ENCODE data around the gene ABCA7. TPM values are rescaled to one million over a fixed set of nuclear protein-coding genes. Genes with fewer than 3 reads are reported as not detected.

ABCA7 gene
- total and polyA plus RNA-seq, 12 donors = 2.1 to 109 (median 18.8) TPM

DNA sequence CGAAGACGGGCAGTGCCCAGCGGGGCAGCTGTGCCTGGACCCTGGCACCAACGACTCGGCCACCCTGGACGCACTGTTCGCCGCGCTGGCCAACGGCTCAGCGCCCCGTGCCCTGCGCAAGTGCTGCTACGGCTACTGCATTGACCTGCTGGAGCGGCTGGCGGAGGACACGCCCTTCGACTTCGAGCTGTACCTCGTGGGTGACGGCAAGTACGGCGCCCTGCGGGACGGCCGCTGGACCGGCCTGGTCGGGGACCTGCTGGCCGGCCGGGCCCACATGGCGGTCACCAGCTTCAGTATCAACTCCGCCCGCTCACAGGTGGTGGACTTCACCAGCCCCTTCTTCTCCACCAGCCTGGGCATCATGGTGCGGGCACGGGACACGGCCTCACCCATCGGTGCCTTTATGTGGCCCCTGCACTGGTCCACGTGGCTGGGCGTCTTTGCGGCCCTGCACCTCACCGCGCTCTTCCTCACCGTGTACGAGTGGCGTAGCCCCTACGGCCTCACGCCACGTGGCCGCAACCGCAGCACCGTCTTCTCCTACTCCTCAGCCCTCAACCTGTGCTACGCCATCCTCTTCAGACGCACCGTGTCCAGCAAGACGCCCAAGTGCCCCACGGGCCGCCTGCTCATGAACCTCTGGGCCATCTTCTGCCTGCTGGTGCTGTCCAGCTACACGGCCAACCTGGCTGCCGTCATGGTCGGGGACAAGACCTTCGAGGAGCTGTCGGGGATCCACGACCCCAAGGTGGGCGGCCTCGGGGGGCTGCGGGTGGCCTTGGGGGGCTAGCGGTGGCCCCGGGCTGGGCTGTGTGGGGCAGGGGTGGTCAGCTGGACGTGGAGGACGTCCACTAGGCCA lies 34.9 kb upstream of the ABCA7 start:
- H3K4me1 ChIP-seq (replicated peaks in 1 of 2) = peaks cover 0 to 3% of the 10 kb centered on the region in 2 donors
- intact Hi-C loops (cut with DNase I) = no loop called here

DNA sequence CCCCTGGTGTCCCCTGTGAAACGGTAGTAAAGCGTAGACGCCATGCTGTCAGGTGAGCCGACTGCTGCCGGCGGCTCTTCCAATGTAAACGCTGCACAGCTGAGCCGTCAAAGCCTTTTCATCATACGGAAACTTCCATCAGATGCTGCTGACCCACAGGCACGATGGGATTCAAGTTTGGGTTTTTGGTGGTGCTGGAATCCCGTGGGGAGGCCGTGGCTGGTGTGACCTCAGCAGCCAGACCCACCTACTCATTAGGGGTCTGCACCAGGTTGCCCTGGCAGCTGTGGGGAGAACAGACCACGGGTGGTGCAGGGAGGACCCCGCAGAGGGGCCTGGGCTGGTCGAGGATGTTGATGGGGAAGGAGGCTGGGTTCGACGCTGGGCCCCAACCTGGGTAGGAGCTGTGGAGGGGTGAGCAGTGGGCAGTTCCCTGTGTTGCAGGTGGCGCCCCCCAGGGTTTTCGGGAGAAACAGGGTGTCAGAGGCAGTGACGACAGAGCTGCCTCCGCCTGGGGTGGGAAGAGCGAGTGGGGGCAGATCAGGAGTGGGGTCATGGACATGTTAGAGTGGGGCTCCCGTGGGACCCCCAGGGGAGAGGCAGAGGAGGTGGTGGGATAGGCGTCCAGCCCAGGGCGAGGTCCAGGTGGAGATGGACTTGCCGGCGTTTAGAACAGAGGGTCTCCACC lies 33.1 kb upstream of the ABCA7 start:
- intact Hi-C loops (cut with DNase I) = no loop called here
- TF ChIP-seq, protein P1, sequence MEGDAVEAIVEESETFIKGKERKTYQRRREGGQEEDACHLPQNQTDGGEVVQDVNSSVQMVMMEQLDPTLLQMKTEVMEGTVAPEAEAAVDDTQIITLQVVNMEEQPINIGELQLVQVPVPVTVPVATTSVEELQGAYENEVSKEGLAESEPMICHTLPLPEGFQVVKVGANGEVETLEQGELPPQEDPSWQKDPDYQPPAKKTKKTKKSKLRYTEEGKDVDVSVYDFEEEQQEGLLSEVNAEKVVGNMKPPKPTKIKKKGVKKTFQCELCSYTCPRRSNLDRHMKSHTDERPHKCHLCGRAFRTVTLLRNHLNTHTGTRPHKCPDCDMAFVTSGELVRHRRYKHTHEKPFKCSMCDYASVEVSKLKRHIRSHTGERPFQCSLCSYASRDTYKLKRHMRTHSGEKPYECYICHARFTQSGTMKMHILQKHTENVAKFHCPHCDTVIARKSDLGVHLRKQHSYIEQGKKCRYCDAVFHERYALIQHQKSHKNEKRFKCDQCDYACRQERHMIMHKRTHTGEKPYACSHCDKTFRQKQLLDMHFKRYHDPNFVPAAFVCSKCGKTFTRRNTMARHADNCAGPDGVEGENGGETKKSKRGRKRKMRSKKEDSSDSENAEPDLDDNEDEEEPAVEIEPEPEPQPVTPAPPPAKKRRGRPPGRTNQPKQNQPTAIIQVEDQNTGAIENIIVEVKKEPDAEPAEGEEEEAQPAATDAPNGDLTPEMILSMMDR (IDR thresholded peaks at IDR 0.05) = no peak
- no peak for TF ChIP-seq POLR2A (IDR thresholded peaks at IDR 0.05)
- Histone ChIP-seq H3K27me3 (no peaks in the 10 kb centered on the region), H3K4me3 (no peak overlapping the region), H3K9me3 (replicated peaks in 1 of 3) (no peaks in the 10 kb centered on the region), H3K36me3 (replicated peaks in 1 of 2) (peaks cover 0 to 24% of the 10 kb centered on the region in 2 donors), H3K4me1 (replicated peaks in 1 of 2) (no peaks in the 10 kb centered on the region), H3K27ac (no peak overlapping the region)
- 77 to 87% (median 81%) methylated on average over 20 to 27 of the region's 27 CpGs for whole genome bisulfite sequencing, 4 donors
- no peak for DNase-seq

More for the DNA sequence above, 34.9 kb upstream of the ABCA7 start:
- Histone ChIP-seq H3K4me3 (no peak overlapping the region), H3K9me3 (replicated peaks in 1 of 3) (no peaks in the 10 kb centered on the region), H3K36me3 (replicated peaks in 1 of 2) (peaks cover 0 to 6% of the 10 kb centered on the region in 2 donors), H3K27me3 (peaks cover 8% of the 10 kb centered on the region), H3K27ac (no peak overlapping the region)
- TF ChIP-seq, protein P1 (IDR thresholded peaks at IDR 0.05) = no peak
- no peak for TF ChIP-seq POLR2A (IDR thresholded peaks at IDR 0.05)
- no peak for DNase-seq
- WGBS, 4 donors = 84 to 88% (median 86%) methylated on average over 32 to 70 of the region's 70 CpGs

GRCh38 chr19:1007399-1008251 lies 32.3 kb upstream of the ABCA7 start:
- no peak for DNase-seq
- H3K36me3 ChIP-seq (replicated peaks in 1 of 2) = peaks cover 0 to 32% of the 10 kb centered on the region in 2 donors
- H3K4me1 ChIP-seq (replicated peaks in 1 of 2) = no peaks in the 10 kb centered on the region
- no peak for TF ChIP-seq POLR2A (IDR thresholded peaks at IDR 0.05)
- TF ChIP-seq, protein P1 (IDR thresholded peaks at IDR 0.05) = no peak
- no peaks in the 10 kb centered on the region for H3K9me3 ChIP-seq (replicated peaks in 1 of 3)
- intact Hi-C loops (cut with DNase I) = no loop called here
- 88 to 95% (median 92%) methylated on average over 20 to 73 of the region's 73 CpGs for WGBS, 4 donors
- H3K27ac ChIP-seq = no peak overlapping the region
- no peaks in the 10 kb centered on the region for H3K27me3 ChIP-seq
- H3K4me3 ChIP-seq = no peak overlapping the region

All from adrenal gland (tissue), 12 donors.